ENCODE data around the gene NUDT19.

GRCh38 chr19:32748948-32749347 is 57.3 kb downstream of the NUDT19 start:
- TF ChIP-seq GATA3 (IDR thresholded peaks at IDR 0.05; ENCODE audit: low read depth, low read length) = no peak
- no peak for TF ChIP-seq GATA2 (IDR thresholded peaks at IDR 0.05; ENCODE audit: low read depth, low read length)

All from SH-SY5Y (cell line).